ENCODE results near the gene MEGF11.

The MEGF11 gene

DNA sequence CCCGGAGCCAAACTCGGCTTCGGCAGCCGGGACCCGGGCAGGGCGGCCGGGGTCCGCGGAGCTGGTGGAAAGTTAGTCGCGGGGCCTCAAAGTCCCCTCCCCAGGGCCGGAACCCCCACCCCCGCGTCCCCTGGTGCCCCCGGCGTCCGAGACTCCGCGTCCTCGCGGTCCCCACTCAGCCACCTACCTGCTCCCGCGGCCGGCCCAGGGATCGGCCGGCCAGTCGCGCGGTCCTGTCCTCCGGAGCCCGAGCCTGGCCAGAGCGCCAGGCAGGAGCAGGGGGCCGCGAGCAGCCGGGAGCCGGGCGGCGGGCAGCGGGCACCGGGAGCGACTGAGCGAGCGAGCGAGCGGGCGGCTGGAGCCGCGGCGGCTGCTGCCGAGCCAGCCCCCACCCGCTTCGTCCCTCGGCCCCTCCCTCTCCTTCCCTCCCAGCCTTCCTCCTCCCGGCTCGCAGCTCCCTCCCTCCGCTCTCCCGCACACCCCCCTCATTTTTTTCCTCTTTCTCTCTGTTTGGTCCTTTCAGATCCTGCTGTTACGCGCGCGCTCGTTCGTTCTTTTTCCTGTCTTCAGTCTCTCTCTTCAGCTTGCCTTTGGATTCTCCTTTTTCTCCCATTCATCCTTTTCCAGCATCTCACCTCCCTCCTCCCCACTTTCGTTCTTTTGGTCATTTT, at the start of gene MEGF11:
MEGF11 (minus strand) TSS at position 333 of the 671 bp plus-strand sequence. CDS start 125,347 bp downstream, outside the sequence.
- DNase-seq: no peak
- TF ChIP-seq, protein P1, sequence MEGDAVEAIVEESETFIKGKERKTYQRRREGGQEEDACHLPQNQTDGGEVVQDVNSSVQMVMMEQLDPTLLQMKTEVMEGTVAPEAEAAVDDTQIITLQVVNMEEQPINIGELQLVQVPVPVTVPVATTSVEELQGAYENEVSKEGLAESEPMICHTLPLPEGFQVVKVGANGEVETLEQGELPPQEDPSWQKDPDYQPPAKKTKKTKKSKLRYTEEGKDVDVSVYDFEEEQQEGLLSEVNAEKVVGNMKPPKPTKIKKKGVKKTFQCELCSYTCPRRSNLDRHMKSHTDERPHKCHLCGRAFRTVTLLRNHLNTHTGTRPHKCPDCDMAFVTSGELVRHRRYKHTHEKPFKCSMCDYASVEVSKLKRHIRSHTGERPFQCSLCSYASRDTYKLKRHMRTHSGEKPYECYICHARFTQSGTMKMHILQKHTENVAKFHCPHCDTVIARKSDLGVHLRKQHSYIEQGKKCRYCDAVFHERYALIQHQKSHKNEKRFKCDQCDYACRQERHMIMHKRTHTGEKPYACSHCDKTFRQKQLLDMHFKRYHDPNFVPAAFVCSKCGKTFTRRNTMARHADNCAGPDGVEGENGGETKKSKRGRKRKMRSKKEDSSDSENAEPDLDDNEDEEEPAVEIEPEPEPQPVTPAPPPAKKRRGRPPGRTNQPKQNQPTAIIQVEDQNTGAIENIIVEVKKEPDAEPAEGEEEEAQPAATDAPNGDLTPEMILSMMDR (IDR thresholded peaks at IDR 0.05): no peak
- Histone ChIP-seq H3K27ac (no peak within 1 kb of the TSS), H3K4me3 (peak within 1 kb of the TSS; percentile 50 to 65), H3K27me3 (peaks cover 0 to 76% of the 10 kb centered on the region in 2 donors), H3K4me1 (peaks cover 0 to 33% (median 25%) of the 10 kb centered on the region in 4 donors), H3K9me3 (no peaks in the 10 kb centered on the region), H3K36me3 (no peaks in the 10 kb centered on the region)
- intact Hi-C loops (cut with DNase I; ENCODE audit: low total_unique reads): loop anchor here (5.0 kb wide), 1 partner anchor 34 kb away; no protein-coding TSS in a partner anchor

- Histone ChIP-seq H3K36me3 (peaks cover 6 to 70% (median 42%) of the 10 kb centered on the region in 3 donors), H3K9me3 (no peaks in the 10 kb centered on the region), H3K27ac (no peak overlapping the region), H3K27me3 (no peaks in the 10 kb centered on the region), H3K4me1 (no peaks in the 10 kb centered on the region), H3K4me3 (no peak overlapping the region)
- no peak for DNase-seq
- TF ChIP-seq, protein P1 (IDR thresholded peaks at IDR 0.05): no peak
- intact Hi-C loops (cut with DNase I; ENCODE audit: low total_unique reads): no loop called here
Measured at GRCh38 chr15:66302489-66303278, 49.1 kb upstream of the MEGF11 start.

GRCh38 chr15:66298803-66299251, 45.3 kb upstream of the MEGF11 start:
- intact Hi-C loops (cut with DNase I; ENCODE audit: low total_unique reads): no loop called here
- peaks cover 0 to 15% (median 10%) of the 10 kb centered on the region in 4 donors for H3K4me1 ChIP-seq
- DNase-seq: no peak

DNA sequence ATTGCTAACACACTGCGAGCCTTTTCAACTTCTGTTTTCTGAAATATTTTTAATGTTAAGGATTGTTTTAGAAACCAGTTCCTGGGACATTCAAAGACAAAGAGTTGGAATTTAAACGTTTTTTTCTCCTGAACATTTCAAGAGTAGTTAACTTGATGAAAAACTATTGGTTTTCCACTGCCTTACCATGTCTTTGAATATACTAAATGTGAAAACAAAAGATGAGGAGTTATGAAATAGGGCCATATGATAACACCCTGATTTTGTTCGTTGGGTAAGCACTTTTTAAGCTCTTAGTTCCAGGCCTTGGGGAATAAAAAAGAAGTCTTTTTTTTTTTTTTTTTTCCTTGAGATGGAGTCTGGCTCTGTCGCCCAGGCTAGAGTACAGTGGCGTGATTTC, 42.6 kb upstream of the MEGF11 start:
- intact Hi-C loops (cut with DNase I; ENCODE audit: low total_unique reads): no loop called here
- Histone ChIP-seq H3K4me1 (peaks cover 0 to 31% (median 19%) of the 10 kb centered on the region in 4 donors), H3K27ac (no peak overlapping the region), H3K27me3 (no peaks in the 10 kb centered on the region), H3K4me3 (no peak overlapping the region), H3K9me3 (no peaks in the 10 kb centered on the region), H3K36me3 (peaks cover 0 to 18% (median 7%) of the 10 kb centered on the region in 3 donors)
- DNase-seq: no peak
- TF ChIP-seq, protein P1 (IDR thresholded peaks at IDR 0.05): no peak

More at GRCh38 chr15:66298803-66299251, 45.3 kb upstream of the MEGF11 start:
- H3K27me3 ChIP-seq: no peaks in the 10 kb centered on the region
- H3K4me3 ChIP-seq: no peak overlapping the region
- H3K36me3 ChIP-seq: peaks cover 0 to 40% (median 19%) of the 10 kb centered on the region in 3 donors
- TF ChIP-seq, protein P1 (IDR thresholded peaks at IDR 0.05): no peak
- no peak overlapping the region for H3K27ac ChIP-seq
- H3K9me3 ChIP-seq: no peaks in the 10 kb centered on the region

DNA sequence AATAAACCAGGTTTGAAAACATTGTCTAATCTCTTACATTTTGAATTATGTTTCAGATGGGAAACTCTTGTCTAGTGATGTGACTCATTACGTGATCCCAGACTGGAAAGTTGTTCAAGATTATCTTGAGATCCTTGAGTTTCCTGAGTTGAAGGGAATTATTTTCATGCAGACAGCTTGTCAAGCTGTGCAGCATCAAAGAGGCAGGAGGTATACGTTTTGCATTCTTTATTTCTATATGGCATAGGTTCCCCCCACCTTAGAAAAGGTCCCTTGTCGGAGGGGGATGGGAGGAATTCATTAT, 41.3 kb upstream of the MEGF11 start:
- no peak for DNase-seq
- H3K9me3 ChIP-seq: no peaks in the 10 kb centered on the region
- peaks cover 0 to 31% (median 19%) of the 10 kb centered on the region in 4 donors for H3K4me1 ChIP-seq
- TF ChIP-seq, protein P1 (IDR thresholded peaks at IDR 0.05): no peak
- H3K36me3 ChIP-seq: peaks cover 0 to 10% (median 5%) of the 10 kb centered on the region in 3 donors
- peak overlapping the region; percentile 92 to 95 for H3K27ac ChIP-seq
- no peaks in the 10 kb centered on the region for H3K27me3 ChIP-seq
- intact Hi-C loops (cut with DNase I; ENCODE audit: low total_unique reads): no loop called here
- H3K4me3 ChIP-seq: peak overlapping the region; percentile 71 to 83

Measured in tibial artery (tissue), 4 donors.